Activated CD4-positive, alpha-beta T cell treated with anti-CD3 and anti-CD28 coated beads, Interleukin-2, Interleukin-4, amounts not matched to agents 100 ng/mL and 50 ng/mL, durations not matched to agents 16 hours and 8 hours (primary cell): Measurements from ENCODE around the gene NSRP1.
"Not testable (repeated sequence)": the region's sequence is repeated elsewhere in the genome, so short reads cannot be mapped to it uniquely, and the experiment has no call there.

Source experiments
- DNase-seq: peaks from one replicate; pipeline ENCODE4 v3.0.0-alpha.2; 2020; ENCODE audit warnings: low spot score

The NSRP1 gene

GRCh38 chr17:30116661-30117551, at the start of gene NSRP1:
Gene NSRP1, plus strand, starts transcription at chr17:30116816. Its CDS starts 28 bp downstream, at chr17:30116844.
- peak; percentile 97 for DNase-seq

GRCh38 chr17:30068465-30068864, 48.2 kb upstream of the NSRP1 start:
- DNase-seq, result no peak

- no peak for DNase-seq
These were observed 42.4 kb upstream of the NSRP1 start for GRCh38 chr17:30074254-30074653.

- no peak for DNase-seq
These were observed 41.9 kb upstream of the NSRP1 start for GRCh38 chr17:30074730-30075129.

- DNase-seq, result no peak
These were observed 33.8 kb upstream of the NSRP1 start for GRCh38 chr17:30082773-30083172.

GRCh38 chr17:30084788-30085187, 31.8 kb upstream of the NSRP1 start:
- no peak for DNase-seq

GRCh38 chr17:30086896-30087295, 29.7 kb upstream of the NSRP1 start:
- no peak for DNase-seq

GRCh38 chr17:30087431-30087830, 29.2 kb upstream of the NSRP1 start:
- not testable (repeated sequence) for DNase-seq

- DNase-seq, result no peak
These were observed 25.4 kb upstream of the NSRP1 start for GRCh38 chr17:30091121-30091670.

GRCh38 chr17:30091771-30092170, 24.8 kb upstream of the NSRP1 start:
- DNase-seq, result no peak

- no peak for DNase-seq
These were observed 23.7 kb upstream of the NSRP1 start for GRCh38 chr17:30092886-30093285.

- DNase-seq, result peak; percentile 78
These were observed 23.0 kb upstream of the NSRP1 start for GRCh38 chr17:30093463-30094147.

GRCh38 chr17:30095507-30096244, 20.9 kb upstream of the NSRP1 start:
- DNase-seq, result peak; percentile 16

- peak; percentile 18 for DNase-seq
These were observed 14.8 kb upstream of the NSRP1 start for GRCh38 chr17:30101686-30102390.

- DNase-seq, result no peak
These were observed 12.7 kb upstream of the NSRP1 start for GRCh38 chr17:30103921-30104320.

GRCh38 chr17:30104575-30105339, 11.9 kb upstream of the NSRP1 start:
- peak; percentile 81 for DNase-seq

- DNase-seq, result no peak
These were observed 3.8 kb upstream of the NSRP1 start for GRCh38 chr17:30112794-30113193.

- DNase-seq, result peak; percentile 44
These were observed 3.4 kb upstream of the NSRP1 start for GRCh38 chr17:30113213-30113612.

GRCh38 chr17:30116345-30116660, 313 bp upstream of the NSRP1 start:
- DNase-seq, result no peak

GRCh38 chr17:30117675-30118081, 1.1 kb downstream of the NSRP1 start:
- no peak for DNase-seq

- DNase-seq, result not testable (repeated sequence)
These were observed 2.0 kb downstream of the NSRP1 start for GRCh38 chr17:30118635-30119034.
